ENCODE results near the gene BICDL2. TPM values are rescaled to one million over a fixed set of nuclear protein-coding genes. Genes with fewer than 3 reads are reported as not detected.

Gene BICDL2
- total and polyA plus RNA-seq, 9 of the 15 experiments (the other 6 are each of a cell fraction or from before 2014, with no cell fraction given) = 0.09 to 0.28 (median 0.09) TPM; not detected in 6

DNA sequence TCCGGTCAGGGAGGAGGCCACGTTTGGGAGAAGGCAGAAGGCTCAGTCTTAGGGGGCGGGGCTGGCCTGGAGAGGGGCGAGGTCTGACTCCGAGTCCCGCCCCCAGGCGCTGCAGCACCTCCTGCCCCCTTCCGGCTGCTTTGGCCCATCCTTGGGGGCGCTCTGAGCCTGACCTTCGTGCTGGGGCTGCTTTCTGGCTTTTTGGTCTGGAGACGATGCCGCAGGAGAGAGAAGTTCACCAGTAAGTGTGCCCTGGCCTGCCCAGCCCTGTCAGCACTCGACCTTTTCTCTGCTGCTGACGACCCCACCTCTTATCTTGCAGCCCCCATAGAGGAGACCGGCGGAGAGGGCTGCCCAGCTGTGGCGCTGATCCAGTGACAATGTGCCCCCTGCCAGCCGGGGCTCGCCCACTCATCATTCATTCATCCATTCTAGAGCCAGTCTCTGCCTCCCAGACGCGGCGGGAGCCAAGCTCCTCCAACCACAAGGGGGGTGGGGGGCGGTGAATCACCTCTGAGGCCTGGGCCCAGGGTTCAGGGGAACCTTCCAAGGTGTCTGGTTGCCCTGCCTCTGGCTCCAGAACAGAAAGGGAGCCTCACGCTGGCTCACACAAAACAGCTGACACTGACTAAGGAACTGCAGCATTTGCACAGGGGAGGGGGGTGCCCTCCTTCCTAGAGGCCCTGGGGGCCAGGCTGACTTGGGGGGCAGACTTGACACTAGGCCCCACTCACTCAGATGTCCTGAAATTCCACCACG is 15.1 kb downstream of the BICDL2 start (continued):
- TF ChIP-seq, protein P1, sequence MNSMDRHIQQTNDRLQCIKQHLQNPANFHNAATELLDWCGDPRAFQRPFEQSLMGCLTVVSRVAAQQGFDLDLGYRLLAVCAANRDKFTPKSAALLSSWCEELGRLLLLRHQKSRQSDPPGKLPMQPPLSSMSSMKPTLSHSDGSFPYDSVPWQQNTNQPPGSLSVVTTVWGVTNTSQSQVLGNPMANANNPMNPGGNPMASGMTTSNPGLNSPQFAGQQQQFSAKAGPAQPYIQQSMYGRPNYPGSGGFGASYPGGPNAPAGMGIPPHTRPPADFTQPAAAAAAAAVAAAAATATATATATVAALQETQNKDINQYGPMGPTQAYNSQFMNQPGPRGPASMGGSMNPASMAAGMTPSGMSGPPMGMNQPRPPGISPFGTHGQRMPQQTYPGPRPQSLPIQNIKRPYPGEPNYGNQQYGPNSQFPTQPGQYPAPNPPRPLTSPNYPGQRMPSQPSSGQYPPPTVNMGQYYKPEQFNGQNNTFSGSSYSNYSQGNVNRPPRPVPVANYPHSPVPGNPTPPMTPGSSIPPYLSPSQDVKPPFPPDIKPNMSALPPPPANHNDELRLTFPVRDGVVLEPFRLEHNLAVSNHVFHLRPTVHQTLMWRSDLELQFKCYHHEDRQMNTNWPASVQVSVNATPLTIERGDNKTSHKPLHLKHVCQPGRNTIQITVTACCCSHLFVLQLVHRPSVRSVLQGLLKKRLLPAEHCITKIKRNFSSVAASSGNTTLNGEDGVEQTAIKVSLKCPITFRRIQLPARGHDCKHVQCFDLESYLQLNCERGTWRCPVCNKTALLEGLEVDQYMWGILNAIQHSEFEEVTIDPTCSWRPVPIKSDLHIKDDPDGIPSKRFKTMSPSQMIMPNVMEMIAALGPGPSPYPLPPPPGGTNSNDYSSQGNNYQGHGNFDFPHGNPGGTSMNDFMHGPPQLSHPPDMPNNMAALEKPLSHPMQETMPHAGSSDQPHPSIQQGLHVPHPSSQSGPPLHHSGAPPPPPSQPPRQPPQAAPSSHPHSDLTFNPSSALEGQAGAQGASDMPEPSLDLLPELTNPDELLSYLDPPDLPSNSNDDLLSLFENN (IDR thresholded peaks at IDR 0.05; ENCODE audit: low read depth in 2 of 2, low read length in 2 of 2) = 0 out of 4 replicates have a peak, but pooled peaks of 1 of the 2 experiments have one; percentile 8
- TF ChIP-seq SAP30 (IDR thresholded peaks at IDR 0.05; ENCODE audit: borderline replicate concordance, insufficient read depth, low read depth, low read length, poor library complexity, severe bottlenecking) = no peak
- no peak for TF ChIP-seq MYNN (IDR thresholded peaks at IDR 0.05)
- no peak for TF ChIP-seq MYNN (CRISPR knock-in tag; IDR thresholded peaks at IDR 0.05)
- no peak for TF ChIP-seq TCF7L2 (IDR thresholded peaks at IDR 0.05; ENCODE audit: low read depth, low read length)
- TF ChIP-seq SIX5 (IDR thresholded peaks at IDR 0.05; ENCODE audit: borderline replicate concordance in 1 of 2, insufficient read depth in 1 of 2, low read depth in 1 of 2, low read length in 2 of 2) = no peak
- no peak for TF ChIP-seq CREB1 (IDR thresholded peaks at IDR 0.05)
- 0 out of 2 replicates have a peak, but pooled peaks have one; percentile 14 for TF ChIP-seq CREB1 (CRISPR knock-in tag; IDR thresholded peaks at IDR 0.05)
- no peak for TF ChIP-seq GTF2A2 (tag; IDR thresholded peaks at IDR 0.05)
- TF ChIP-seq HEY1 (CRISPR knock-in tag; IDR thresholded peaks at IDR 0.05; ENCODE audit: borderline replicate concordance) = no peak
- no peak for TF ChIP-seq CC2D1A (IDR thresholded peaks at IDR 0.05)
- no peak for TF ChIP-seq PRPF4 (IDR thresholded peaks at IDR 0.05; ENCODE audit: insufficient read depth, low read depth, low read length, poor library complexity, severe bottlenecking)
- TF ChIP-seq, protein P2, sequence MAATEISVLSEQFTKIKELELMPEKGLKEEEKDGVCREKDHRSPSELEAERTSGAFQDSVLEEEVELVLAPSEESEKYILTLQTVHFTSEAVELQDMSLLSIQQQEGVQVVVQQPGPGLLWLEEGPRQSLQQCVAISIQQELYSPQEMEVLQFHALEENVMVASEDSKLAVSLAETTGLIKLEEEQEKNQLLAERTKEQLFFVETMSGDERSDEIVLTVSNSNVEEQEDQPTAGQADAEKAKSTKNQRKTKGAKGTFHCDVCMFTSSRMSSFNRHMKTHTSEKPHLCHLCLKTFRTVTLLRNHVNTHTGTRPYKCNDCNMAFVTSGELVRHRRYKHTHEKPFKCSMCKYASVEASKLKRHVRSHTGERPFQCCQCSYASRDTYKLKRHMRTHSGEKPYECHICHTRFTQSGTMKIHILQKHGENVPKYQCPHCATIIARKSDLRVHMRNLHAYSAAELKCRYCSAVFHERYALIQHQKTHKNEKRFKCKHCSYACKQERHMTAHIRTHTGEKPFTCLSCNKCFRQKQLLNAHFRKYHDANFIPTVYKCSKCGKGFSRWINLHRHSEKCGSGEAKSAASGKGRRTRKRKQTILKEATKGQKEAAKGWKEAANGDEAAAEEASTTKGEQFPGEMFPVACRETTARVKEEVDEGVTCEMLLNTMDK (IDR thresholded peaks at IDR 0.05; ENCODE audit: borderline replicate concordance, insufficient read depth, low read depth, low read length, poor library complexity, severe bottlenecking) = peak; percentile 72
- TF ChIP-seq, protein P3, sequence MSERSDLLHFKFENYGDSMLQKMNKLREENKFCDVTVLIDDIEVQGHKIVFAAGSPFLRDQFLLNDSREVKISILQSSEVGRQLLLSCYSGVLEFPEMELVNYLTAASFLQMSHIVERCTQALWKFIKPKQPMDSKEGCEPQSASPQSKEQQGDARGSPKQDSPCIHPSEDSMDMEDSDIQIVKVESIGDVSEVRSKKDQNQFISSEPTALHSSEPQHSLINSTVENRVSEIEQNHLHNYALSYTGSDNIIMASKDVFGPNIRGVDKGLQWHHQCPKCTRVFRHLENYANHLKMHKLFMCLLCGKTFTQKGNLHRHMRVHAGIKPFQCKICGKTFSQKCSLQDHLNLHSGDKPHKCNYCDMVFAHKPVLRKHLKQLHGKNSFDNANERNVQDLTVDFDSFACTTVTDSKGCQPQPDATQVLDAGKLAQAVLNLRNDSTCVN (CRISPR knock-in tag; IDR thresholded peaks at IDR 0.05) = no peak
- no peak for TF ChIP-seq FOS (IDR thresholded peaks at IDR 0.05; ENCODE audit: extremely low read depth, insufficient read length)
- TF ChIP-seq SMAD1 (IDR thresholded peaks at IDR 0.05; ENCODE audit: low read depth, low read length, partially characterized antibody) = no peak
- TF ChIP-seq U2AF1 (optimal IDR thresholded peaks at IDR 0.05; ENCODE audit: low read depth, low read length) = no peak
- TF ChIP-seq ZNF785 (CRISPR knock-in tag; IDR thresholded peaks at IDR 0.05) = no peak

Measured in K562 (cell line).